A673 (cell line): ENCODE measurements around the gene EAF2. TPM values are rescaled to one million over a fixed set of nuclear protein-coding genes. Genes with fewer than 3 reads are reported as not detected.
"Not testable (repeated sequence)": the region's sequence is repeated elsewhere in the genome, so short reads cannot be mapped to it uniquely, and the experiment has no call there.

Source experiments
- BruUV-seq: library from RNA; stranded (reverse); fragments of 400-500 nt; replicated peaks from 2 replicates; lab custom pipeline; 2021; lab: Mats Ljungman, UMichigan
- CTCF ChIA-PET: fragments of 300-600 bp; sonication (Branson Sonifier 250); formaldehyde crosslinking; loops from one replicate; lab custom pipeline; 2022; ENCODE audit warnings: antibody characterized with exemption; lab: Charles Lee
- POLR2A ChIA-PET: fragments of 300-600 bp; sonication (Branson Sonifier 250); formaldehyde crosslinking; loops from one replicate; lab custom pipeline; 2022; ENCODE audit warnings: antibody characterized with exemption; ENCODE audit not compliant: low non-redundant PET; lab: Charles Lee
- DNase-seq: peaks from one replicate; pipeline ENCODE4 v3.0.0-alpha.2; 2015; ENCODE audit warnings: low spot score
- H3K27ac ChIP-seq: fragments of 200-600 bp; sonication (generic); 2 replicates; pipeline ENCODE4 v1.5.1; 2016; ENCODE audit warnings: mixed run types, low read depth, mild to moderate bottlenecking, mixed read lengths, antibody characterized with exemption, low read length; ENCODE audit not compliant: poor library complexity, severe bottlenecking
- H3K27me3 ChIP-seq: fragments of 200-600 bp; sonication (generic); replicated peaks from 2 replicates; pipeline ENCODE4 v1.6.1; 2017; ENCODE audit warnings: mixed run types, low read depth, mild to moderate bottlenecking, mixed read lengths, antibody characterized with exemption, low read length; ENCODE audit not compliant: insufficient read depth, poor library complexity
- H3K36me3 ChIP-seq: fragments of 200-600 bp; sonication (generic); 2 replicates; pipeline ENCODE4 v1.6.1; 2016; ENCODE audit warnings: mixed run types, mild to moderate bottlenecking, mixed read lengths, antibody characterized with exemption, low read length; ENCODE audit not compliant: insufficient read depth, poor library complexity, severe bottlenecking
- H3K4me1 ChIP-seq: fragments of 200-600 bp; sonication (generic); 2 replicates; pipeline ENCODE4 v1.6.1; 2017; ENCODE audit warnings: mixed run types, mild to moderate bottlenecking, mixed read lengths, antibody characterized with exemption, low read length; ENCODE audit not compliant: insufficient read depth, poor library complexity, severe bottlenecking
- H3K4me3 ChIP-seq: fragments of 200-600 bp; sonication (generic); 2 replicates; pipeline ENCODE4 v1.5.1; 2016; ENCODE audit warnings: low read depth, mixed run types, mild to moderate bottlenecking, mixed read lengths, low read length; ENCODE audit not compliant: poor library complexity, severe bottlenecking
- H3K9me3 ChIP-seq: fragments of 200-600 bp; sonication (generic); 2 replicates; pipeline ENCODE4 v1.6.1; 2016; ENCODE audit warnings: mixed run types, low read depth, mild to moderate bottlenecking, mixed read lengths, antibody characterized with exemption, low read length; ENCODE audit not compliant: poor library complexity, severe bottlenecking
- CTCF ChIP-seq: fragments of 300-800, 200-600 bp; sonication (generic); conservative IDR thresholded peaks from 2 replicates; pipeline ENCODE4 v1.5.1; 2017; ENCODE audit warnings: low read depth, mild to moderate bottlenecking, antibody characterized with exemption, low read length, moderate library complexity, mixed read lengths
- EZH2 ChIP-seq: fragments of 200-600 bp; sonication (generic); IDR thresholded peaks from 2 replicates; pipeline ENCODE4 v1.6.1; 2017; ENCODE audit warnings: borderline replicate concordance, low read depth, mild to moderate bottlenecking, mixed read lengths, antibody characterized with exemption, low read length; ENCODE audit not compliant: poor library complexity, severe bottlenecking
- intact Hi-C: fragments of 100-400 bp; cut with micrococcal nuclease; formaldehyde crosslinking; loops from one replicate; pipeline ENCODE4 v1.10.0; 2022; ENCODE audit not compliant: unreplicated experiment
- total RNA-seq: library from RNA; stranded (reverse); gene quantifications from 2 replicates; pipeline ENCODE4 v1.2.3, GENCODE V29; 2021

EAF2 gene
- total RNA-seq, 1 experiment from 2014 or later: 13.1 TPM

- ChIA-PET POLR2A (no interaction called here), CTCF (no interaction called here)
- no peaks in the 10 kb centered on the region for H3K27me3 ChIP-seq
- TF ChIP-seq EZH2 (no peak), CTCF (peak; percentile 73)
- H3K27ac ChIP-seq: no peak overlapping the region
- no peaks in the 10 kb centered on the region for H3K4me1 ChIP-seq
- no peak overlapping the region for H3K4me3 ChIP-seq
- intact Hi-C loops: no loop called here
- H3K9me3 ChIP-seq: no peaks in the 10 kb centered on the region
- peak; percentile 40 for DNase-seq
- no TSS peak for BruUV-seq
- H3K36me3 ChIP-seq: no peaks in the 10 kb centered on the region
Measured at GRCh38 chr3:121855555-121855954, 20.5 kb downstream of the EAF2 start.

- H3K27ac ChIP-seq, CTCF ChIA-PET, H3K4me1 ChIP-seq, H3K27me3 ChIP-seq, H3K9me3 ChIP-seq, BruUV-seq, H3K4me3 ChIP-seq, DNase-seq, intact Hi-C loops, H3K36me3 ChIP-seq, POLR2A ChIA-PET: not testable (repeated sequence)
Measured at GRCh38 chr3:121857778-121858177, 22.8 kb downstream of the EAF2 start.

GRCh38 chr3:121863247-121863646, 28.2 kb downstream of the EAF2 start:
- H3K27me3 ChIP-seq, H3K4me1 ChIP-seq, H3K4me3 ChIP-seq, H3K9me3 ChIP-seq, CTCF ChIA-PET, H3K36me3 ChIP-seq, BruUV-seq, H3K27ac ChIP-seq, POLR2A ChIA-PET, intact Hi-C loops, DNase-seq: not testable (repeated sequence)

GRCh38 chr3:121863801-121864200, 28.8 kb downstream of the EAF2 start:
- H3K9me3 ChIP-seq: no peaks in the 10 kb centered on the region
- CTCF ChIA-PET: no interaction called here
- no peaks in the 10 kb centered on the region for H3K4me1 ChIP-seq
- no peaks in the 10 kb centered on the region for H3K27me3 ChIP-seq
- H3K27ac ChIP-seq: no peak overlapping the region
- DNase-seq: no peak
- POLR2A ChIA-PET: no interaction called here
- intact Hi-C loops: no loop called here
- H3K4me3 ChIP-seq: no peak overlapping the region
- TF ChIP-seq EZH2: no peak
- no peak for TF ChIP-seq CTCF
- no TSS peak for BruUV-seq
- no peaks in the 10 kb centered on the region for H3K36me3 ChIP-seq
